GM12865 (cell line): ENCODE measurements around the gene PLXNA1.

Source experiments
- DNase-seq: peaks from one replicate; pipeline ENCODE4 v3.0.0; 2010; ENCODE audit warnings: low read depth
- H3K4me3 ChIP-seq: 2 replicates; pipeline ENCODE4 v1.5.1; 2011; ENCODE audit warnings: mild to moderate bottlenecking, low read depth, low read length, control low read depth
- TF ChIP-seq, protein P1 (sequence below): IDR thresholded peaks from 2 replicates; pipeline ENCODE4 v1.5.1; 2011; ENCODE audit warnings: low read length, control low read depth, low read depth, inconsistent platforms; ENCODE audit not compliant: insufficient read depth; ENCODE audit errors: missing control alignments

PLXNA1 gene

GRCh38 chr3:126968391-126969390 lies 14.2 kb upstream of the PLXNA1 start:
- no peak overlapping the region for H3K4me3 ChIP-seq
- TF ChIP-seq, protein P1, sequence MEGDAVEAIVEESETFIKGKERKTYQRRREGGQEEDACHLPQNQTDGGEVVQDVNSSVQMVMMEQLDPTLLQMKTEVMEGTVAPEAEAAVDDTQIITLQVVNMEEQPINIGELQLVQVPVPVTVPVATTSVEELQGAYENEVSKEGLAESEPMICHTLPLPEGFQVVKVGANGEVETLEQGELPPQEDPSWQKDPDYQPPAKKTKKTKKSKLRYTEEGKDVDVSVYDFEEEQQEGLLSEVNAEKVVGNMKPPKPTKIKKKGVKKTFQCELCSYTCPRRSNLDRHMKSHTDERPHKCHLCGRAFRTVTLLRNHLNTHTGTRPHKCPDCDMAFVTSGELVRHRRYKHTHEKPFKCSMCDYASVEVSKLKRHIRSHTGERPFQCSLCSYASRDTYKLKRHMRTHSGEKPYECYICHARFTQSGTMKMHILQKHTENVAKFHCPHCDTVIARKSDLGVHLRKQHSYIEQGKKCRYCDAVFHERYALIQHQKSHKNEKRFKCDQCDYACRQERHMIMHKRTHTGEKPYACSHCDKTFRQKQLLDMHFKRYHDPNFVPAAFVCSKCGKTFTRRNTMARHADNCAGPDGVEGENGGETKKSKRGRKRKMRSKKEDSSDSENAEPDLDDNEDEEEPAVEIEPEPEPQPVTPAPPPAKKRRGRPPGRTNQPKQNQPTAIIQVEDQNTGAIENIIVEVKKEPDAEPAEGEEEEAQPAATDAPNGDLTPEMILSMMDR: no peak
- no peak for DNase-seq

DNA sequence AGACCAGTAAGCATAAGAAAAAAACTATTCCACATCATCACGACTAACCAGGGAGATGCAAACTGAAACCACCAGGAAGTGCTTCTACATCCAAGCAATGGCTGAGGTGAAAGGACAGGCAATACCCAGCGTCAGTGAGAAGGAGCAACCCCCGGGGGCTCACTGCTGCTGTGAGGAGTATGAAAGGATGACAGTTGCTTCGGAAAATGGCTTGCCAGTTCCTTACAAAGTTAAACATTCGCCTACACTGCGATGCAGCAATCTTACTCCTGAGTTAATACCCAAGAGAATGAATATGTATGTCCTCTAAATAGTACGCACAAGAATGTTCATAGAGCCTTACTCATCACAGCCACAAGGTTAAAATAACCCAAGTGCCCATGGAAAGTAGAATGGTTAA lies 13.3 kb upstream of the PLXNA1 start:
- H3K4me3 ChIP-seq: no peak overlapping the region
- no peak for DNase-seq
- TF ChIP-seq, protein P1: no peak

- no peak overlapping the region for H3K4me3 ChIP-seq
- DNase-seq: no peak
- TF ChIP-seq, protein P1: no peak
These were observed 12.8 kb upstream of the PLXNA1 start for GRCh38 chr3:126970101-126970500.

- TF ChIP-seq, protein P1: no peak
- no peak for DNase-seq
- no peak overlapping the region for H3K4me3 ChIP-seq
These were observed 12.0 kb upstream of the PLXNA1 start for GRCh38 chr3:126970921-126971320.

DNA sequence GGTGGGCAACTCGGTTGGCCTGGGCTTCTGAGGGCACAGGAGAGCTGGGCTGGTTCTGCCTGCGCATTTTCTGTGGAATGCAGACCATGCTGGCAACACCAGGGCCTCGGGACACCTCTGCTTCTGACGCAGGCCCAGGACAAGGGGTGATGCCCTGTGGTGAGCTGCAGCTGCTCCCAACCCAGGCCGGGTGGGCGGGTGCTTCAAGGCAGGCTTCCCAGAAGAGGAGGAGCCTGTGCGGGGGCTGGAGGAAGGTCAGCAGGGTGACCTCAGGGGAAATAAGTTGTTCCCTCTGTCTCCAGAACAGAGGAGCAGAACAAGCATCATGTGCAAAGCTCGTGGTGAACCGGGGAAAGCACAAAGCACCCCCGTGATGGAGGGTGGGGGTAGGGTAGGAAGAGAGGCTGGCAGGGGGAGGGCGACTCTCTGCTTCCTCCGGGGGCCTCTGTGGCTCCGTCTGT lies 11.0 kb upstream of the PLXNA1 start:
- no peak overlapping the region for H3K4me3 ChIP-seq
- TF ChIP-seq, protein P1: no peak
- no peak for DNase-seq

GRCh38 chr3:126972866-126973265 lies 10.0 kb upstream of the PLXNA1 start:
- DNase-seq: no peak
- TF ChIP-seq, protein P1: no peak
- H3K4me3 ChIP-seq: no peak overlapping the region
